ENCODE data around the gene VWA8.
A peak's percentile ranks its signal among the peaks of the same experiment; 100 is the strongest.

VWA8 gene

GRCh38 chr13:41847216-41847615, 113.7 kb downstream of the VWA8 start:
- Histone ChIP-seq H3K36me3 (ENCODE audit: control insufficient read depth, low read length) (no peaks in the 10 kb centered on the region), H3K4me1 (ENCODE audit: control insufficient read depth, low read length) (peaks cover 11% of the 10 kb centered on the region), H3K4me2 (ENCODE audit: low read length) (no peak overlapping the region), H3K79me2 (ENCODE audit: control insufficient read depth, low read length) (no peaks in the 10 kb centered on the region), H4K20me1 (ENCODE audit: control insufficient read depth, insufficient read depth, low read depth, low read length) (no peaks in the 10 kb centered on the region), H3K4me3 (ENCODE audit: low read length) (no peak overlapping the region), H3F3A (ENCODE audit: control insufficient read depth, insufficient read depth) (no peaks in the 10 kb centered on the region), H3K9me2 (replicated peaks; ENCODE audit: control insufficient read depth, low read length) (no peaks in the 10 kb centered on the region), H3K27ac (ENCODE audit: low read depth, low read length) (no peak overlapping the region), H3K27me3 (ENCODE audit: control insufficient read depth, low read length) (no peaks in the 10 kb centered on the region), H3K9me3 (ENCODE audit: control insufficient read depth, insufficient read depth, low read length) (no peaks in the 10 kb centered on the region)
- TF ChIP-seq EZH2phosphoT487 (IDR thresholded peaks at IDR 0.05; ENCODE audit: borderline replicate concordance, low read length) = no peak
- TF ChIP-seq CTCF (IDR thresholded peaks at IDR 0.05; ENCODE audit: low read depth, low read length, poor library complexity, severe bottlenecking) = no peak

- H3K79me2 ChIP-seq (ENCODE audit: control insufficient read depth, low read length) = no peaks in the 10 kb centered on the region
- TF ChIP-seq EZH2phosphoT487 (IDR thresholded peaks at IDR 0.05; ENCODE audit: borderline replicate concordance, low read length) (no peak), CTCF (IDR thresholded peaks at IDR 0.05; ENCODE audit: low read depth, low read length, poor library complexity, severe bottlenecking) (no peak)
- no peaks in the 10 kb centered on the region for H3K9me3 ChIP-seq (ENCODE audit: control insufficient read depth, insufficient read depth, low read length)
- H3K4me2 ChIP-seq (ENCODE audit: low read length) = peak overlapping the region; percentile 27
- H3K27me3 ChIP-seq (ENCODE audit: control insufficient read depth, low read length) = no peaks in the 10 kb centered on the region
- H3F3A ChIP-seq (ENCODE audit: control insufficient read depth, insufficient read depth) = no peaks in the 10 kb centered on the region
- no peaks in the 10 kb centered on the region for H4K20me1 ChIP-seq (ENCODE audit: control insufficient read depth, insufficient read depth, low read depth, low read length)
- H3K36me3 ChIP-seq (ENCODE audit: control insufficient read depth, low read length) = no peaks in the 10 kb centered on the region
- peak overlapping the region; percentile 7 for H3K4me3 ChIP-seq (ENCODE audit: low read length)
- no peaks in the 10 kb centered on the region for H3K9me2 ChIP-seq (replicated peaks; ENCODE audit: control insufficient read depth, low read length)
- H3K27ac ChIP-seq (ENCODE audit: low read depth, low read length) = peak overlapping the region; percentile 6
- peaks cover 32% of the 10 kb centered on the region for H3K4me1 ChIP-seq (ENCODE audit: control insufficient read depth, low read length)
Measured at GRCh38 chr13:41842036-41842620, 118.8 kb downstream of the VWA8 start.

GRCh38 chr13:41837629-41838028, 123.3 kb downstream of the VWA8 start:
- Histone ChIP-seq H3K27me3 (ENCODE audit: control insufficient read depth, low read length) (no peaks in the 10 kb centered on the region), H3K9me3 (ENCODE audit: control insufficient read depth, insufficient read depth, low read length) (0 out of 2 replicates have a peak, but pooled peaks cover 3% of the 10 kb centered on the region), H4K20me1 (ENCODE audit: control insufficient read depth, insufficient read depth, low read depth, low read length) (no peaks in the 10 kb centered on the region), H3K4me3 (ENCODE audit: low read length) (no peak overlapping the region; the same call in 1 of the 2 replicates), H3K79me2 (ENCODE audit: control insufficient read depth, low read length) (no peaks in the 10 kb centered on the region), H3K9me2 (replicated peaks; ENCODE audit: control insufficient read depth, low read length) (no peaks in the 10 kb centered on the region), H3K27ac (ENCODE audit: low read depth, low read length) (peak overlapping the region; percentile 41), H3K4me2 (ENCODE audit: low read length) (peak overlapping the region; percentile 38), H3K4me1 (ENCODE audit: control insufficient read depth, low read length) (peaks cover 28% of the 10 kb centered on the region), H3F3A (ENCODE audit: control insufficient read depth, insufficient read depth) (no peaks in the 10 kb centered on the region), H3K36me3 (ENCODE audit: control insufficient read depth, low read length) (peaks cover 6% of the 10 kb centered on the region)
- TF ChIP-seq CTCF (IDR thresholded peaks at IDR 0.05; ENCODE audit: low read depth, low read length, poor library complexity, severe bottlenecking) (no peak), EZH2phosphoT487 (IDR thresholded peaks at IDR 0.05; ENCODE audit: borderline replicate concordance, low read length) (no peak)
